KMS-11 (cell line): ENCODE results near the gene PPP2CA.
"Not testable (repeated sequence)": the region's sequence is repeated elsewhere in the genome, so short reads cannot be mapped to it uniquely, and the experiment has no call there.

Source experiments
- H2AFZ ChIP-seq: fragments of 200-600 bp; sonication (generic); 2 replicates; pipeline ENCODE4 v1.6.1; 2016; ENCODE audit warnings: antibody characterized with exemption, mixed run types, low read depth
- H3K27ac ChIP-seq: fragments of 200-600 bp; sonication (generic); 2 replicates; pipeline ENCODE4 v1.6.1; 2016; ENCODE audit warnings: mild to moderate bottlenecking, mixed run types
- H3K27me3 ChIP-seq: fragments of 200-600 bp; sonication (generic); 2 replicates; pipeline ENCODE4 v1.6.1; 2017; ENCODE audit warnings: mild to moderate bottlenecking, low read depth, mixed run types, moderate library complexity; ENCODE audit not compliant: insufficient read depth
- H3K36me3 ChIP-seq: fragments of 200-600 bp; sonication (generic); 2 replicates; pipeline ENCODE4 v1.6.1; 2017; ENCODE audit warnings: mild to moderate bottlenecking, mixed run types; ENCODE audit not compliant: insufficient read depth
- H3K4me1 ChIP-seq: fragments of 200-600 bp; sonication (generic); 2 replicates; pipeline ENCODE4 v1.6.1; 2016; ENCODE audit warnings: mild to moderate bottlenecking, low read depth, mixed run types; ENCODE audit not compliant: poor library complexity, severe bottlenecking
- H3K4me2 ChIP-seq: fragments of 200-600 bp; sonication (generic); 2 replicates; pipeline ENCODE4 v1.7.0; 2016; ENCODE audit warnings: mild to moderate bottlenecking, mixed run types
- H3K4me3 ChIP-seq: fragments of 200-600 bp; sonication (generic); IDR thresholded peaks from 2 replicates; pipeline ENCODE4 v1.6.1; 2017; ENCODE audit warnings: low read depth, low read length, mixed read lengths; ENCODE audit not compliant: insufficient read depth
- H3K79me2 ChIP-seq: fragments of 200-600 bp; sonication (generic); 2 replicates; pipeline ENCODE4 v1.6.1; 2016; ENCODE audit warnings: low read depth, mixed run types; ENCODE audit not compliant: insufficient read depth
- H3K9ac ChIP-seq: fragments of 200-600 bp; sonication (generic); 2 replicates; pipeline ENCODE4 v1.6.1; 2016; ENCODE audit warnings: mild to moderate bottlenecking, mixed run types
- H4K20me1 ChIP-seq: fragments of 200-600 bp; sonication (generic); 2 replicates; pipeline ENCODE4 v1.6.1; 2016; ENCODE audit warnings: mild to moderate bottlenecking, mixed run types; ENCODE audit not compliant: insufficient read depth
- TF ChIP-seq, protein P1 (sequence below): fragments of 200-600 bp; sonication (generic); conservative IDR thresholded peaks from 2 replicates; pipeline ENCODE4 v1.6.1; 2017; ENCODE audit warnings: low read depth, mild to moderate bottlenecking, antibody characterized with exemption, low read length, moderate library complexity, mixed read lengths

PPP2CA gene

GRCh38 chr5:134227259-134227658, 1.4 kb upstream of the PPP2CA start:
- TF ChIP-seq, protein P1, sequence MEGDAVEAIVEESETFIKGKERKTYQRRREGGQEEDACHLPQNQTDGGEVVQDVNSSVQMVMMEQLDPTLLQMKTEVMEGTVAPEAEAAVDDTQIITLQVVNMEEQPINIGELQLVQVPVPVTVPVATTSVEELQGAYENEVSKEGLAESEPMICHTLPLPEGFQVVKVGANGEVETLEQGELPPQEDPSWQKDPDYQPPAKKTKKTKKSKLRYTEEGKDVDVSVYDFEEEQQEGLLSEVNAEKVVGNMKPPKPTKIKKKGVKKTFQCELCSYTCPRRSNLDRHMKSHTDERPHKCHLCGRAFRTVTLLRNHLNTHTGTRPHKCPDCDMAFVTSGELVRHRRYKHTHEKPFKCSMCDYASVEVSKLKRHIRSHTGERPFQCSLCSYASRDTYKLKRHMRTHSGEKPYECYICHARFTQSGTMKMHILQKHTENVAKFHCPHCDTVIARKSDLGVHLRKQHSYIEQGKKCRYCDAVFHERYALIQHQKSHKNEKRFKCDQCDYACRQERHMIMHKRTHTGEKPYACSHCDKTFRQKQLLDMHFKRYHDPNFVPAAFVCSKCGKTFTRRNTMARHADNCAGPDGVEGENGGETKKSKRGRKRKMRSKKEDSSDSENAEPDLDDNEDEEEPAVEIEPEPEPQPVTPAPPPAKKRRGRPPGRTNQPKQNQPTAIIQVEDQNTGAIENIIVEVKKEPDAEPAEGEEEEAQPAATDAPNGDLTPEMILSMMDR, result no peak
- peak overlapping the region; percentile 96; the same call in 1 of the 2 replicates for H2AFZ ChIP-seq
- no peaks in the 10 kb centered on the region for H3K27me3 ChIP-seq
- peaks cover 36% of the 10 kb centered on the region for H3K79me2 ChIP-seq
- peak overlapping the region; percentile 99 for H3K4me2 ChIP-seq
- no peak overlapping the region for H3K4me3 ChIP-seq
- peak overlapping the region; percentile 99; the same call in 1 of the 2 replicates for H3K9ac ChIP-seq
- H3K36me3 ChIP-seq, result peaks cover 7% of the 10 kb centered on the region; the same call in 1 of the 2 replicates
- peaks cover 26% of the 10 kb centered on the region for H4K20me1 ChIP-seq
- H3K4me1 ChIP-seq, result peaks cover 29% of the 10 kb centered on the region
- H3K27ac ChIP-seq, result peak overlapping the region; percentile 98; the same call in 1 of the 2 replicates

GRCh38 chr5:134226441-134227192, 744 bp upstream of the PPP2CA start:
- H3K79me2 ChIP-seq, result peaks cover 43% of the 10 kb centered on the region

GRCh38 chr5:134224888-134225779, 739 bp downstream of the PPP2CA start:
- H3K9ac ChIP-seq, result peak overlapping the region; percentile 99
- H2AFZ ChIP-seq, result peak overlapping the region; percentile 67
- H3K27me3 ChIP-seq, result no peaks in the 10 kb centered on the region
- peaks cover 57% of the 10 kb centered on the region for H3K79me2 ChIP-seq
- H3K4me1 ChIP-seq, result peaks cover 36% of the 10 kb centered on the region
- peak overlapping the region; percentile 98 for H3K27ac ChIP-seq
- TF ChIP-seq, protein P1, result peak; percentile 31; the same call in 1 of the 2 replicates
- H3K4me2 ChIP-seq, result peak overlapping the region; percentile 95
- peaks cover 34% of the 10 kb centered on the region for H4K20me1 ChIP-seq
- peaks cover 7% of the 10 kb centered on the region; the same call in 1 of the 2 replicates for H3K36me3 ChIP-seq
- no peak overlapping the region for H3K4me3 ChIP-seq

More at GRCh38 chr5:134226441-134227192, 744 bp upstream of the PPP2CA start:
- no peaks in the 10 kb centered on the region for H3K27me3 ChIP-seq
- H3K4me1 ChIP-seq, result peaks cover 32% of the 10 kb centered on the region
- peak overlapping the region; percentile 96 for H2AFZ ChIP-seq
- no peak overlapping the region for H3K4me3 ChIP-seq
- peaks cover 29% of the 10 kb centered on the region for H4K20me1 ChIP-seq
- H3K9ac ChIP-seq, result peak overlapping the region; percentile 99
- peaks cover 7% of the 10 kb centered on the region; the same call in 1 of the 2 replicates for H3K36me3 ChIP-seq
- H3K4me2 ChIP-seq, result peak overlapping the region; percentile 99
- H3K27ac ChIP-seq, result peak overlapping the region; percentile 98
- TF ChIP-seq, protein P1, result no peak

DNA sequence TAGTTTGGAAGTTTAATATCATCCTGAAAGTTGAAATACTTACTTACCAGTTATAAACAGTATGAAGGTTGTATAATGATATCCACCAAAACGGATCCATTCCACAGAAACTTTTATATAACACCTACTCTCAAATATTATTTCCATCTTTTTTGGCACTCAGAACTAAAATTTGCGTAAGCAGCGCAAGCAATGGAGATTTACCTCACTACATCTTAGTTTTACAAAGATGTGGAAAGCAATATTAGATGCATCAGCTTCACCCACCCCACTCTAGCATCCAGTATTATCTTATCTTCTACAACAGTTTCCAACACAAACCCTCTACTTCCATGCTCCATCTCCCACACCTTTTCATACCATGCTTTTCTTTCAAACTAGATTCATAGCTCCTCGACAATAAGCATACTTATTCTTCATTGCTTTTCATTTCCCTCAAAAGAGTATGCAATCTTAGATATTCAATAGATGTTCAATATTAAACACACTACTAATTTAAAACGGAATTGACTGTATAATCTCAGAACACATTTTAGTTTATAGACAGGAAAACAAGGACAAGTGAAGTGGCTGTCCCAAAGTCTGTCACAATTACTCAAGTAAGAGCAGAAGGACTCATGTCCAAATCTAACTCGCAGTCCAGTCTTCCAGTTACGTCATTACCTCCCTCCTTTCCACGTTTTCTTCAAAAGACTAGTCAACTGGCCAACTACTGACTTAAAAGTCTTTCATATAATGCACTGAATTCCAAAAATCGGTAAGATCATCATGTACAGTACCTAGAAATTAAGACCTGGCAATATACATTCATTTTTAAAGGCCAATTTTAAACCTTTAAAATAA, 2.2 kb downstream of the PPP2CA start:
- Histone ChIP-seq H4K20me1 (peaks cover 47% of the 10 kb centered on the region), H3K4me1 (peaks cover 42% of the 10 kb centered on the region), H3K9ac (no peak overlapping the region; the same call in 1 of the 2 replicates), H3K36me3 (peaks cover 7% of the 10 kb centered on the region; the same call in 1 of the 2 replicates), H2AFZ (no peak overlapping the region), H3K4me2 (peak overlapping the region; percentile 95), H3K79me2 (peaks cover 72% of the 10 kb centered on the region), H3K4me3 (no peak overlapping the region), H3K27me3 (no peaks in the 10 kb centered on the region), H3K27ac (no peak overlapping the region; the same call in 1 of the 2 replicates)
- TF ChIP-seq, protein P1, result no peak

- Histone ChIP-seq H4K20me1 (peaks cover 64% of the 10 kb centered on the region), H3K4me1 (peaks cover 33% of the 10 kb centered on the region), H3K79me2 (peaks cover 92% of the 10 kb centered on the region)
- H3K27me3 ChIP-seq, H3K4me2 ChIP-seq, H3K36me3 ChIP-seq, H3K27ac ChIP-seq, H3K9ac ChIP-seq, H3K4me3 ChIP-seq, H2AFZ ChIP-seq: not testable (repeated sequence)
These were observed 4.2 kb downstream of the PPP2CA start for GRCh38 chr5:134221690-134222089.
